HepG2 (cell line): Measurements from ENCODE around the gene CALY. TPM values are rescaled to one million over a fixed set of nuclear protein-coding genes. Genes with fewer than 3 reads are reported as not detected.
A peak's percentile ranks its signal among the peaks of the same experiment; 100 is the strongest.

Source experiments
- ATM ChIP-seq: fragments of 450-650 bp; IDR thresholded peaks from 2 replicates; pipeline ENCODE4 v1.7.1; 2017; ENCODE audit warnings: mild to moderate bottlenecking, borderline replicate concordance
- BATF2 ChIP-seq: sonication (generic); formaldehyde crosslinking; IDR thresholded peaks from 2 replicates; pipeline ENCODE4 v1.8.0; 2022; ENCODE audit warnings: mild to moderate bottlenecking, missing genetic modification reagents, moderate library complexity
- CTCF ChIP-seq: sonication (generic); formaldehyde crosslinking; IDR thresholded peaks from 2 replicates; pipeline ENCODE4 v1.5.0; 2020; ENCODE audit warnings: mild to moderate bottlenecking, missing genetic modification reagents, moderate library complexity
- FLYWCH1 ChIP-seq: sonication (generic); formaldehyde crosslinking; IDR thresholded peaks from 2 replicates; pipeline ENCODE4 v1.8.1; 2023; ENCODE audit warnings: mild to moderate bottlenecking, missing genetic modification reagents
- HNRNPL ChIP-seq: fragments of 200-400 bp; formaldehyde crosslinking; IDR thresholded peaks from 2 replicates; pipeline ENCODE4 v1.6.1; 2017; ENCODE audit warnings: mild to moderate bottlenecking, low read depth, low read length
- NR2F2 ChIP-seq: IDR thresholded peaks from 2 replicates; pipeline ENCODE4 v1.6.1; 2012; ENCODE audit warnings: low read depth, inconsistent platforms, borderline replicate concordance
- NRL ChIP-seq: sonication (generic); formaldehyde crosslinking; IDR thresholded peaks from 2 replicates; pipeline ENCODE4 v1.5.0; 2020; ENCODE audit warnings: missing genetic modification reagents, mild to moderate bottlenecking, moderate library complexity, borderline replicate concordance
- PHF8 ChIP-seq: sonication (generic); formaldehyde crosslinking; IDR thresholded peaks from 2 replicates; pipeline ENCODE4 v1.5.0; 2020; ENCODE audit warnings: missing genetic modification reagents
- SMARCE1 ChIP-seq: fragments of 450-650 bp; IDR thresholded peaks from 2 replicates; pipeline ENCODE4 v1.6.1; 2017; ENCODE audit warnings: borderline replicate concordance
- SNAPC4 ChIP-seq: sonication (generic); formaldehyde crosslinking; IDR thresholded peaks from 2 replicates; pipeline ENCODE4 v1.4.0; 2020; ENCODE audit warnings: mild to moderate bottlenecking, missing genetic modification reagents
- SP140L ChIP-seq: sonication (generic); formaldehyde crosslinking; IDR thresholded peaks from 2 replicates; pipeline ENCODE4 v1.4.0; 2020; ENCODE audit warnings: missing genetic modification reagents, borderline replicate concordance
- SPEN ChIP-seq: sonication (generic); formaldehyde crosslinking; IDR thresholded peaks from 2 replicates; pipeline ENCODE4 v1.5.1; 2020; ENCODE audit warnings: low read depth, mild to moderate bottlenecking, missing genetic modification reagents
- TBX2 ChIP-seq: sonication (generic); formaldehyde crosslinking; IDR thresholded peaks from 2 replicates; pipeline ENCODE4 v1.5.0; 2020; ENCODE audit warnings: missing genetic modification reagents, mild to moderate bottlenecking, borderline replicate concordance
- ZFP36 ChIP-seq: fragments of 150-350 bp; IDR thresholded peaks from 2 replicates; pipeline ENCODE4 v1.6.1; 2018; ENCODE audit warnings: borderline replicate concordance, low read length, low read depth; ENCODE audit not compliant: partially characterized antibody
- ZFP82 ChIP-seq: sonication (generic); formaldehyde crosslinking; IDR thresholded peaks from 2 replicates; pipeline ENCODE4 v1.5.1; 2020; ENCODE audit warnings: mild to moderate bottlenecking, missing genetic modification reagents, borderline replicate concordance
- ZKSCAN5 ChIP-seq: sonication (generic); formaldehyde crosslinking; IDR thresholded peaks from 2 replicates; pipeline ENCODE4 v1.5.1; 2020; ENCODE audit warnings: mild to moderate bottlenecking, missing genetic modification reagents
- ZNF235 ChIP-seq: sonication (generic); formaldehyde crosslinking; IDR thresholded peaks from 2 replicates; pipeline ENCODE4 v1.8.1; 2023; ENCODE audit warnings: mild to moderate bottlenecking, missing genetic modification reagents, borderline replicate concordance
- ZNF30 ChIP-seq: sonication (generic); formaldehyde crosslinking; IDR thresholded peaks from 2 replicates; pipeline ENCODE4 v1.5.0; 2020; ENCODE audit warnings: mild to moderate bottlenecking, missing genetic modification reagents
- ZNF558 ChIP-seq: sonication (generic); formaldehyde crosslinking; IDR thresholded peaks from 2 replicates; pipeline ENCODE4 v1.9.0; 2022; ENCODE audit warnings: mild to moderate bottlenecking, missing genetic modification reagents, borderline replicate concordance
- ZNF562 ChIP-seq: sonication (generic); formaldehyde crosslinking; IDR thresholded peaks from 2 replicates; pipeline ENCODE4 v1.8.0; 2022; ENCODE audit warnings: missing genetic modification reagents, borderline replicate concordance
- ZNF709 ChIP-seq: sonication (generic); formaldehyde crosslinking; IDR thresholded peaks from 2 replicates; pipeline ENCODE4 v1.5.0; 2020; ENCODE audit warnings: mild to moderate bottlenecking, missing genetic modification reagents
- polyA plus RNA-seq, 8 experiments: library from polyadenylated mRNA; depleted of rRNA in 3 of 8; stranded (reverse) in 7 of 8; unstranded in 1 of 8; fragments of >200 nt; fragmentation: Illumina TruSeq in 4 of 8; extraction: Trizol in 4 of 8; gene quantifications; 2 replicates each; pipeline versions ENCODE4 v1.2.1 to v1.2.3, GENCODE V29; 2011 to 2016; ENCODE audit warnings: low read depth in 4 of 8, missing spikeins in 1 of 8, mixed read lengths in 1 of 8; ENCODE audit not compliant: insufficient read depth in 1 of 8
- total RNA-seq, 5 experiments: library from RNA; depleted of rRNA; stranded (reverse); fragments of >200 nt; fragmentation: Illumina TruSeq; extraction: Trizol; gene quantifications; 2 replicates each; pipeline ENCODE4 v1.2.3, GENCODE V29; 2016; ENCODE audit warnings: low read depth in 1 of 5

CALY gene
- total and polyA plus RNA-seq, 2 of the 13 experiments (the other 11 are each of a cell fraction or from before 2014, with no cell fraction given) = 0.08 TPM; not detected in 1

- TF ChIP-seq BATF2 (no peak), ZNF30 (CRISPR knock-in tag) (no peak), ZNF235 (CRISPR knock-in tag) (peak; percentile 66; the same call in 1 of the 2 replicates), PHF8 (no peak), ZFP82 (CRISPR knock-in tag) (no peak), NRL (CRISPR knock-in tag) (0 out of 2 replicates have a peak, but pooled peaks have one; percentile 52), SMARCE1 (no peak), ZNF562 (no peak), ZNF558 (CRISPR knock-in tag) (no peak), NR2F2 (0 out of 2 replicates have a peak, but pooled peaks have one; percentile 33), HNRNPL (peak; percentile 52; the same call in 1 of the 2 replicates), SPEN (CRISPR knock-in tag) (peak; percentile 11; the same call in 1 of the 2 replicates), SP140L (CRISPR knock-in tag) (no peak), SNAPC4 (no peak), TBX2 (no peak), ZKSCAN5 (CRISPR knock-in tag) (no peak), ZNF709 (no peak), CTCF (no peak), ZFP36 (no peak), ATM (no peak), FLYWCH1 (CRISPR knock-in tag) (no peak)
These were observed 20.0 kb upstream of the CALY start (continued) for GRCh38 chr10:133356549-133357284.
